IPS-NIHi11 (cell line): ENCODE data around the gene FNDC3B.
"Not testable (repeated sequence)": the region's sequence is repeated elsewhere in the genome, so short reads cannot be mapped to it uniquely, and the experiment has no call there.

Experiments used
- DNase-seq: peaks from one replicate; pipeline ENCODE4 v3.0.0; 2012; ENCODE audit warnings: mixed read lengths, low spot score

FNDC3B gene

GRCh38 chr3:172236771-172237742 is 197.7 kb downstream of the FNDC3B start:
- no peak for DNase-seq

- DNase-seq, result no peak
Observed at GRCh38 chr3:172238188-172238587, 198.8 kb downstream of the FNDC3B start.

- no peak for DNase-seq
Observed at GRCh38 chr3:172239218-172239790, 199.9 kb downstream of the FNDC3B start.

GRCh38 chr3:172241405-172241804 is 202.0 kb downstream of the FNDC3B start:
- no peak for DNase-seq

GRCh38 chr3:172242471-172242870 is 203.1 kb downstream of the FNDC3B start:
- not testable (repeated sequence) for DNase-seq

GRCh38 chr3:172243376-172243775 is 204.0 kb downstream of the FNDC3B start:
- not testable (repeated sequence) for DNase-seq

GRCh38 chr3:172244011-172244410 is 204.6 kb downstream of the FNDC3B start:
- DNase-seq, result no peak

GRCh38 chr3:172245241-172245640 is 205.9 kb downstream of the FNDC3B start:
- no peak for DNase-seq

- DNase-seq, result no peak
Observed at GRCh38 chr3:172246107-172246844, 206.9 kb downstream of the FNDC3B start.

GRCh38 chr3:172247525-172248274 is 208.3 kb downstream of the FNDC3B start:
- DNase-seq, result no peak

- no peak for DNase-seq
Observed at GRCh38 chr3:172249039-172249438, 209.7 kb downstream of the FNDC3B start.

- DNase-seq, result no peak
Observed at GRCh38 chr3:172251211-172251610, 211.8 kb downstream of the FNDC3B start.

- no peak for DNase-seq
Observed at GRCh38 chr3:172253200-172253599, 213.8 kb downstream of the FNDC3B start.

- DNase-seq, result no peak
Observed at GRCh38 chr3:172254542-172254941, 215.2 kb downstream of the FNDC3B start.

GRCh38 chr3:172255321-172255720 is 215.9 kb downstream of the FNDC3B start:
- DNase-seq, result not testable (repeated sequence)

- no peak for DNase-seq
Observed at GRCh38 chr3:172256101-172256734, 216.8 kb downstream of the FNDC3B start.

GRCh38 chr3:172257648-172258400 is 218.4 kb downstream of the FNDC3B start:
- DNase-seq, result no peak

GRCh38 chr3:172258624-172259023 is 219.2 kb downstream of the FNDC3B start:
- no peak for DNase-seq

GRCh38 chr3:172259111-172259541 is 219.7 kb downstream of the FNDC3B start:
- no peak for DNase-seq

GRCh38 chr3:172259726-172260248 is 220.4 kb downstream of the FNDC3B start:
- no peak for DNase-seq
